Epidermal melanocyte (primary cell): ENCODE measurements around the gene SRPRA.
"Not testable (repeated sequence)": the region's sequence is repeated elsewhere in the genome, so short reads cannot be mapped to it uniquely, and the experiment has no call there.

Experiments
- DNase-seq: peaks from one replicate; pipeline ENCODE4 v3.0.0; 2011; ENCODE audit warnings: low spot score; ENCODE audit not compliant: insufficient read length

SRPRA gene, protein sequence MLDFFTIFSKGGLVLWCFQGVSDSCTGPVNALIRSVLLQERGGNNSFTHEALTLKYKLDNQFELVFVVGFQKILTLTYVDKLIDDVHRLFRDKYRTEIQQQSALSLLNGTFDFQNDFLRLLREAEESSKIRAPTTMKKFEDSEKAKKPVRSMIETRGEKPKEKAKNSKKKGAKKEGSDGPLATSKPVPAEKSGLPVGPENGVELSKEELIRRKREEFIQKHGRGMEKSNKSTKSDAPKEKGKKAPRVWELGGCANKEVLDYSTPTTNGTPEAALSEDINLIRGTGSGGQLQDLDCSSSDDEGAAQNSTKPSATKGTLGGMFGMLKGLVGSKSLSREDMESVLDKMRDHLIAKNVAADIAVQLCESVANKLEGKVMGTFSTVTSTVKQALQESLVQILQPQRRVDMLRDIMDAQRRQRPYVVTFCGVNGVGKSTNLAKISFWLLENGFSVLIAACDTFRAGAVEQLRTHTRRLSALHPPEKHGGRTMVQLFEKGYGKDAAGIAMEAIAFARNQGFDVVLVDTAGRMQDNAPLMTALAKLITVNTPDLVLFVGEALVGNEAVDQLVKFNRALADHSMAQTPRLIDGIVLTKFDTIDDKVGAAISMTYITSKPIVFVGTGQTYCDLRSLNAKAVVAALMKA

DNA sequence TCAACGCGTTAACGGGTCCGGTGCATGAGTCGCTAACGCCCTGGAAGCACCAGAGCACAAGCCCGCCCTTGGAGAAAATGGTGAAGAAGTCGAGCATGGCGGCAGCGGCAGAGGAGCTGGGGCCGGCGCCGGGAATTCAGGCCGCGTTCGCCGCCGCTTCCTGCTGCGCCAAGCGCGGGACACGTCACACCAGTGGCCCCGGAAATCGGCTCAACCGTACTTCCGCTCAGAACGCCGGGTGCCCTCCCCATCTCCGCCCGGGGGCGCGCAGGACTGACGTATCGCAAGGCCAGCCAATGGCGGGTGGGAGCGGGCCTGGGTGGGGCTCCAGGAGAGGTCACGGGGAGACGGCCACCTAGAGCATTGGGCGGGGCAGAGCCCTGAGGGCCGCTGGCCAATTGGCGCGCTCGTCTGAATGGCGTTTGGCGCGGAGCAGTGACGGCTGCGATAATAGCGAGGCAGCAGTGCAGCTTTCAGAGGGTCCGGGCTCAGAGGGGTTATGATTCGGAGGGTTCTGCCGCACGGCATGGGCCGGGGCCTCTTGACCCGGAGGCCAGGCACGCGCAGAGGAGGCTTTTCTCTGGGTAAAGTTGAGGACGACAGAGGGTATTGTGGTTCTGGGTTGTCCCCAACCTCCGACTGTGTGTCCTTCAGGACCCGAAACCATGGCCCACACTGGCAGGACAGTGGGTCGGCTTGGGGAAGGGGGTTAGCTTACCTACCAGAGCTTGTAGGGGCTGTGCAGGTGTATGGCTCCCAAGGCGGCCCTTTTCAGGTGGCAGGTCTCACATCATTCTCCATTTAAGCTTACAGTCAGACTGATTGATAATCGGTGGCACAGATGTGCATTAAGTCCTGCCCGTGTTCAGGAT, at the start of gene SRPRA, which contains the start of gene FOXRED1:
SRPRA (minus strand) TSS at position 188 of the 872 bp plus-strand sequence; CDS start at position 97, 91 bp downstream.
FOXRED1 (plus strand) TSS at position 447 of the 872 bp plus-strand sequence; CDS start at position 500, 53 bp downstream.
- DNase-seq, result peak; percentile 100

GRCh38 chr11:126317756-126318573, 49.3 kb upstream of the SRPRA start:
- no peak for DNase-seq

DNA sequence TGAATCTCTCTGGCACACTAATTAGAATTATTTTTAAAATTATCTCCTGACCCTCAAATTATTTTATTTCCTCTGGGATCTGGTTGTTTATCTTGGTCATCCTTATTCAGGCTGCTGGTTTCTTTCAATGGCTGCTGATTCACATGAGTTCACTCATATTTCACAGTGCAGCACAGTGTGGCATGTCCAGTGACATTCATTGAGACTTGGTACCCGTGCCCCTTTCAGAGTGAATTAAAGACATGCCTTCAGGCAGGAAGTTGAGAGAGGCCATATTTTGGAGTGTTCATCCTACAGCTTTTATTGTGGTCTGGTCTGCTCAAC, 48.7 kb upstream of the SRPRA start:
- DNase-seq, result no peak

- DNase-seq, result no peak
Measured at GRCh38 chr11:126313826-126314225, 45.1 kb upstream of the SRPRA start.

GRCh38 chr11:126312961-126313360, 44.3 kb upstream of the SRPRA start:
- DNase-seq, result no peak

- no peak for DNase-seq
Measured at GRCh38 chr11:126311401-126312291, 43.0 kb upstream of the SRPRA start.

DNA sequence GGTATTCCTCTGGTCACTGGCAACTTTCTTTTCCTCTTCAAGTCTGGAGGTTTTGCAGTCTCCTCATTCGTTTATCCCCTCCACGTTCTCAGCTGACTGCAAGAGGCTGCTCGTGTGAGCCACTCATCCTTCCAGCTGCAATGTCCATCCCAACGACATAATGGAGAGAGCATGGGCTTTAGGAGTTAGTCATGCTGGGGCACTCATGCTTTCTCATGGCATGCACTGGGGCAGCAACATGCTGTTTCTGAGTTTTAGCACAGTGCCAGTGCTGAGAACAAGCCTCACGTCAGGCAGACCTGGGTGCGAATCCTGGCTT, 42.3 kb upstream of the SRPRA start:
- DNase-seq, result no peak

GRCh38 chr11:126310200-126310991, 41.7 kb upstream of the SRPRA start:
- DNase-seq, result no peak

DNA sequence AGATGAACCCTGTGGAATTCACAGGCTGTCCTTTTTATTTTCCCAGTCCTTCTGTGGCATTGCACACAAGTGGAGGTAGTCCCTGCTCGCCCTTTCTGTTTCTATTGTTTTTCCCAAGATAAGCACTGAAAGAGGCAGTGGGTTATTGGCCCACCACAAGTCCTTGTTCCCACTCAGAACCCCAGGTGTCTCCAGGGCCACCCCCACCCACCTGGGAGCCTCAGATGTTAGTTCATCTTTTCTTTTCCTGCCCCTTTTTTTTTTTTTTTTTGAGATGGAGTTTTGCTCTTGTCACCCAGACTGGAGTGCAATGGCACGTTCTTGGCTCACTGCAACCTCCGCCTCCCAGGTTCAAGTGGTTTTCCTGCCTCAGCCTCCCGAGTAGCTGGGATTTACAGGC, 40.1 kb upstream of the SRPRA start:
- not testable (repeated sequence) for DNase-seq

DNA sequence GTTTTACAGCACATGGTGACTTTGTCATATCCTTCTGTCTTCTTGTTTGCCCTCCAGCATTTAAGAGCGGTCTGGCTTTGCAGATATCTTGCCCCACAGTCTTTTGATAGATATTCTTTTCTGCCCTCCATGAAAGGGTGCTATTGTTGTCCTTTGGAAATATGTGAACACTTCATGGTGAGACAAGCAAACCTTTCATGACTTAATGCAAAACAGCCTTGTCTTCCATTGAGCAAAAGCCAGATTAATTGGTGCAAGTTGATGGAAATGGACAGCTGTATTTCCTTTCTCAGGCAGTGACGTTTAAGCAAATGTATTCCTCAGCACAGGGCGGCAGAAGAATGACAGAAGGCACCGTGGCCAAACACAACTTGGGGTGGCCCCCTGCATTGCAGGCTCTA, 39.6 kb upstream of the SRPRA start:
- peak; percentile 57 for DNase-seq

GRCh38 chr11:126307706-126308105, 39.0 kb upstream of the SRPRA start:
- no peak for DNase-seq

DNA sequence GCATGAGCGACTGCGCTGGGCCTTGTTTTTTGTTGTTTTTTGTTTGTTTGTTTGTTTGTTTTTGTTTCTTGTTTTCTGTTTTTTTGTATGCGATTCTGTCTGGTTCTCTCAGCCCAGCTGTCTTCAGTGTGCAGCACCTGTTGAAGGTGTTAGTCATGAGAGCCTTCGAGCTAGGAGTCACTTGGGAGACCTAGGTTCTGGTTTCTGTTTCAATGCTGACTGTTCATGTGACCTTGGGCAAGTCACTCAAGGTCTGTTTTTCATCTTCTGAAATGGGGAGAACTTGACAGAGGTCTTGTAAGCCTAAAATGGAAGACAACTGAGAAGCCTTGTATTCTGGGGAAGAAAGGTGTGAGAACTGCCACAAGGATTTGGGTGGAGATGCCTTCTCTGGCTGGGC, 37.0 kb upstream of the SRPRA start:
- DNase-seq, result no peak

DNA sequence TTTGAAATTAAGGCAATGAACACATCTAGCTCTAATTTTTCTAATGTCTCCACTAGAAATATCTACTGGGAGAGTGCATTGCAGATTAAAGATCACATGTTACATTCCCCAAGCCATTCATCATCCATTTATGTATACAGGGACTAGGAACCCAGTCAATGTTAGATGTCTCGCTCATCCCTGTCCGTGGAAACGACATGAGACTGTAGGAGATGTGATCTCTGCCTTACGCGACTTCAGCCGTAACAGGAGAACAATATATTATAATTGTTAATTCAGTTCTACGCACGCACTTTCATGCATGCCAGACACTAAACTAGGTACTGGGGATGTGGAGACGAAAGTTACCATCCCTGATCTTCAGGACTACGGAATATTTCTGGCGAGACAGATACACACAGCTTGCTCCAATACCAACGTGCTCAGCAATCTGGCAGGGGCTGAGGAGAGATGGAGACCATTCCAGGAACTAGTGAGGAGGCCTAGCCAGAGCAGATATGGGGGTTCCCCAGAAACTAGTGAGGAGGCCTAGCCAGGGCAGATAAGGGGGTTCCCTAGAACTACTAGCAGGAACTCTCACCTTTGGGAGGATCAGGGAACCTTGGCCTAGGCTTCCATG, 35.9 kb upstream of the SRPRA start:
- DNase-seq, result no peak

- peak; percentile 92 for DNase-seq
Measured at GRCh38 chr11:126303623-126304456, 35.1 kb upstream of the SRPRA start, which contains the start of gene DCPS. DCPS (plus strand) TSS chr11:126304060; CDS start chr11:126304081, 21 bp downstream.

GRCh38 chr11:126297004-126297403, 28.3 kb upstream of the SRPRA start:
- DNase-seq, result no peak

GRCh38 chr11:126293726-126294125, 25.0 kb upstream of the SRPRA start:
- no peak for DNase-seq

- DNase-seq, result no peak
Measured at GRCh38 chr11:126290887-126291286, 22.2 kb upstream of the SRPRA start.

GRCh38 chr11:126288237-126288636, 19.5 kb upstream of the SRPRA start:
- no peak for DNase-seq
